Posterior vena cava (tissue), 2 donors: ENCODE measurements around the gene ZNF763. TPM values are rescaled to one million over a fixed set of nuclear protein-coding genes. Genes with fewer than 3 reads are reported as not detected.
"Not testable (repeated sequence)": the region's sequence is repeated elsewhere in the genome, so short reads cannot be mapped to it uniquely, and the experiment has no call there.

Experiments
- DNase-seq: peaks from one replicate; pipeline ENCODE4 v3.0.0-alpha.2; 2020; ENCODE audit warnings: low spot score
- intact Hi-C, 2 donors: fragments of 100-400 bp; cut with DNase I; formaldehyde crosslinking; loops; one replicate each; pipeline versions ENCODE4 v1.14.1 to v1.14.2; 2022 to 2023
- long read RNA-seq, 2 donors: library from polyadenylated mRNA; unstranded; transcript quantifications; one replicate each; pipeline ENCODE4 v2.0.0, GENCODE V29; 2020 to 2021
- total RNA-seq, 2 donors: library from RNA; stranded (reverse); fragmentation: NEBNext Ultra II Directional; extraction: Animal tissue kit (Norgen Biotek cat#: 25700); gene quantifications; one replicate each; pipeline ENCODE4 v1.2.1, GENCODE V29; 2021
- donor health status: DM: yes; HTN: yes; CAD: no.
- donor health status: DM: yes; HTN: yes; CAD: no.

The ZNF763 gene
- 1 to 10 TPM; 1.7 to 2.4 TPM for total RNA-seq
- long read RNA-seq, donor 1, partial matches to known transcripts = 0 of 1 reads
- long read RNA-seq, donor 1, other reads (novel, unspliced or antisense) = 1 of 1 reads
- long read RNA-seq, donor 2 = 0 reads

DNA sequence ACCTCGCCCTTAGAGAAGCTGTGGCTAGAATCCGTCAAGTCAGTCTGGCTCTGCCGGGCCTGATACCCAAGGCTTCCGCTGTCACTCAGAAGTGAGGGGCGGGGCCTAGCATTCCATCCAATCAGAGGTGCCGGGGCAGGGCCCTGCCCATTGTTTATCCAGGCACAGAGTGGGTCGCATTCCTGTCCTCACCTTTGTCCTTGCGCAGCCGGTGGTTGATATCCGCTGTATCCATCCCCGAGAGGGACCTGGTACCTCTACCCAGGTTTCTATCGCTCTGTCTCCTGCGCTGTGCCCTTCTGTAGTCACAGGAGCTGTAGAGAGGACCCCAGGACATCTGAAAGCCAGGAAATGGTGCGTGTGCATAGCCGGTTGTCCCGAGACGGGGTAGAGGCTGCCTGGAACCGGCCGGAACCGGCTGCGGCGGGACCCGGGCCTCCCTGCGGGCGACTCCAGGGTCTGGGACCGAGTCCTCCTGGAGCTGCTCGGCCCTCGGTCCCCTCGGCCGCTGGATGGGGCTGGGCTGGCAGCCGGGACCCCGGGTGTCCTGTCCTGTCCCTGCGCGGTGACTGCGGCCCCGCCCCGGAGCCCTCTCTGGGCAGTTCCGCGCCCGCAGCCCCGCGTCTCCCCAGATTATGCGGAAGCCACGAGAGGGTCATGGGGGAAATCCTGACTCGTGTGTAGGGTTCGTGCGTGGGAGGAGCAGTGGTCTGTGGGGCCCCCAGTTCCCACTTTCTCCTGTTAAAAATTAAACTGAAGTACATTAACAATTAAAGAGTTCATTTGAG, at the start of gene ZNF763:
ZNF763 (plus strand) TSS at position 183 of the 788 bp plus-strand sequence; CDS start at position 352, 169 bp downstream.
- intact Hi-C loops = loop anchor here in 1 of 2 donors (5.0 kb wide), 1 partner anchor 177 kb away; the partner anchor contains the start of gene ZNF20
- peak; percentile 97 for DNase-seq

GRCh38 chr19:11921852-11922495, 42.9 kb upstream of the ZNF763 start:
- DNase-seq = no peak
- intact Hi-C loops = no loop called here

DNA sequence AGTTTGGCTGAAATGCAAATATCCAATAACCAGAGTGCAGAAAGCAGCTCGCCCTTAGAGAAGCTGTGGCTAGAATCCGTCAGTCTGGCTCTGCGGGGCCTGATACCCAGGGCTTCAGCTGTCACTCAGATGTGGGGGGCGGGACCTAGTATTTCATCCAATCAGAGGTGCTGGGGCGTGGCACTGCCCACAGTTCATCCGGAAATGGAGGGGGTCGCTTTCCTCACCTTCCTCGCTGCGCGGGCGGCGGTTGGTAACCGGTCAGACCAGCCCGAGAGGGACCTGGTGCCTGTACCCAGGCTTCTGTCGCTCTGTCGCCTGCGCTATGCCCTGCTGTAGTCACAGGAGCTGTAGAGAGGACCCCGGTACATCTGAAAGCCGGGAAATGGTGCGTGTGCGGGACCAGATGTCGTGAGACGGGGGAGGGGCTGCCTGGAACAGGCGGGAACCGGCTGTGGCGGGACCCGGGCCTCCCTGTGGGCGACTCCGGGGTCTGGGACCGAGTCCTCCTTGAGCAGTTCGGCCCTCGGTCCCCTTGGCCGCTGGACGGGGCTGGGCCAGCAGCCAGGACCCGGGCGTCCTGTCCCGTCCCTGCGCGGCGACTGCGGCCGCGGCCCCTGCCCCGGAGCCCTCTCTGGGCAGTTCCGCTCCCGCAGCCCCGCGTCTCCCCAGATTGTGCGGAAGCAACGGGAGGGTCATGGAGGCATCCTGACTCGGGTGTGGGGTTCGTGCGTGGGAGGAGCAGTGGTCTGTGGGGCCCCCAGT, 39.8 kb upstream of the ZNF763 start, which contains the start of gene ZNF700:
ZNF700 (plus strand) TSS at position 222 of the 765 bp plus-strand sequence; CDS start at position 326, 104 bp downstream.
- peak; percentile 97 for DNase-seq
- intact Hi-C loops = loop anchor here (2.0 kb wide), 2 partner anchors 56 to 62 kb away; no protein-coding TSS in a partner anchor

GRCh38 chr19:11925651-11926187, 39.1 kb upstream of the ZNF763 start:
- DNase-seq = not testable (repeated sequence)
- intact Hi-C loops = loop anchor here (2.0 kb wide), 2 partner anchors 55 to 61 kb away; no protein-coding TSS in a partner anchor

DNA sequence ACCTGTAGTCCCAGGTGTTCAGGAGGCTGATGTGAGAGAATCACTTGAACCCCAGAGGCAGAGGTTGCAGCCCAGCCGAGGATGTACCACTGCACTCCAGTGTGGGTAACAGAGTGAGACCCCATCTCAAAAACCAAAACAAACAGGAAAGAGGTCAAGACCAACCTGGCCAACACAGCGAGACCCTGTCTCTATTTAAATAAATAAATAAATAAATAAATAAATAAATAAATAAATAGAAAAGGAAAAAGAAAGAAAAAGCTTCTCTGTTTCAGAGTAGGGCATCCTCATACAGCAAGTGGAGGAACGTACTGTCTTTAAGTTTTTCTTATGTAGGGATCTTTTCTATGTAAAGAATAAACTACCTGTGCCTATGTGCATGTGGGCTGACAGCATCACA, 37.6 kb upstream of the ZNF763 start:
- intact Hi-C loops = no loop called here
- no peak for DNase-seq

GRCh38 chr19:11931051-11931450, 33.8 kb upstream of the ZNF763 start:
- DNase-seq = no peak
- intact Hi-C loops = no loop called here

- DNase-seq = no peak
- intact Hi-C loops = no loop called here
These were observed 33.3 kb upstream of the ZNF763 start for GRCh38 chr19:11931513-11931912.

DNA sequence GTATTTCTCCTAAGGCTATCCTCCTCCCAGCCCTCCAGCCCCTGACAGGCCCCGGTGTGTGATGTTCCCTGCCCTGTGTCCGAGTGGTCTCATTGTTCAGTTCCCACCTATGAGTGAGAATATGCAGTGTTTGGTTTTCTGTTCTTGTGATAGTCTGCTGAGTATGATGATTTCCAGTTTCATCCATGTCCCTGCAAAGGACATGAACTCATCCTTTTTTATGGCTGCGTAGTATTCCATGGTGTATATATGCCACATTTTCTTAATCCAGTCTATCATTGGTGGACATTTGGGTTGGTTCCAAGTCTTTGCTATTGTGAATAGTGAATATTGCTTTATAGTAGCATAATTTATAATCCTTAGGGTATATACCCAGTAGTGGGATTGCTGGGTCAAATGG, 29.0 kb upstream of the ZNF763 start:
- intact Hi-C loops, DNase-seq: not testable (repeated sequence)

DNA sequence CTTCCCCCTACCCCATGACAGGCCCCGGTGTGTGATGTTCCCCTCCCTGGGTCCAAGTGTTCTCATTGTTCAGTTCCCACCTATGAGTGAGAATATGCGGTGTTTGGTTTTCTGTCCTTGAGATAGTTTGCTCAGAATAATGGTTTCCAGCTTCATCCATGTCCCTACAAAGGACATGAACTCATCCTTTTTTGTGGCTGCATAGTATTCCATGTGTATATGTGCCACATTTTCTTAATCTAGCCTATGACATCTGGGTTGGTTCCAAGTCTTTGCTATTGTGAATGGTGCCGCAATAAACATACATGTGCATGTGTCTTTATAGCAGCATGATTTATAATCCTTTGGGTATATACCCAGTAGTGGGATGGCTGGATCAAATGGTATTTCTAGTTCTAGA, 26.5 kb upstream of the ZNF763 start:
- DNase-seq, intact Hi-C loops: not testable (repeated sequence)

DNA sequence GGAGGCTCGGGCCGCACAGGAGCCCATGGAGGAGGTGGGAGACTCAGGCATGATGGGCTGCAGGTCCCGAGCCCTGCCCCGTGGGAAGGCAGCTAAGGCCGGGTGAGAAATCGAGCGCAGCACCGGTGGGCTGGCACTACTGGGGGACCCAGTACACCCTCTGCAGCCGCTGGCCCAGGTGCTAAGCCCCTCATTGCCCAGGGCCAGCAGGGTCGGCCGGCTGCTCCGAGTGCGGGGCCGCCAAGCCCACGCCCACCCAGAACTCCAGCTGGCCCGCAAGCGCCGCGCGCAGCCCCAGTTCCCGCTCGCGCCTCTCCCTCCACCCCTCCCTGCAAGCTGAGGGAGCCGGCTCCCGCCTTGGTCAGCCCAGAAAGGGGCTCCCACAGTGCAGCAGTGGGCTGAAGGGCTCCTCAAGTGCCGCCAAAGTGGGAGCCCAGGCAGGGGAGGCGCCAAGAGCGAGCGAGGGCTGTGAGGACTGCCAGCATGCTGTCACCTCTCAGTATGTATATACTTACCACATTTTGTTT, 23.4 kb upstream of the ZNF763 start:
- intact Hi-C loops, DNase-seq: not testable (repeated sequence)

GRCh38 chr19:11942008-11942842, 22.6 kb upstream of the ZNF763 start:
- no peak for DNase-seq
- intact Hi-C loops = no loop called here

- intact Hi-C loops = no loop called here
- no peak for DNase-seq
These were observed 22.1 kb upstream of the ZNF763 start for GRCh38 chr19:11942843-11943108.

DNA sequence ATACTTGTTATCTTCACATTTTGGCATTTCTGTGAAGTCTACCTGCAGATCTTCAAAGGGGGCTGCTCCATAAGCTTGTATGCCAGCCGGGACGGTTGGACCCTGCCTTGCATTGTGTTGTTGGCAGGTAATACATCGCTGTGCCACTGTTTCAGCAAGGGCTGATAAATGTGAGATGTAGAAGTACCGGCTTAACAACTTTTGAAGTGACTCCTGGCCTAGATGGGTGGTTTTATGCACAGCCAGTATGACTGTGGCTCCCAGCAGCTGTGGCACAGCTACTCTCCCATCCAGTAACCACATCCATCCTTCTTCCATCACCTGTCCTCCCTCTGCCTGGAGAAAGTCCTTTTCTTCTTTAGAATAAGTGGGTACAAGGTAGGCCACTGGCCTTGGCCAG, 20.2 kb upstream of the ZNF763 start:
- intact Hi-C loops = no loop called here
- no peak for DNase-seq

GRCh38 chr19:11948646-11949045, 16.2 kb upstream of the ZNF763 start:
- intact Hi-C loops = no loop called here
- no peak for DNase-seq

DNA sequence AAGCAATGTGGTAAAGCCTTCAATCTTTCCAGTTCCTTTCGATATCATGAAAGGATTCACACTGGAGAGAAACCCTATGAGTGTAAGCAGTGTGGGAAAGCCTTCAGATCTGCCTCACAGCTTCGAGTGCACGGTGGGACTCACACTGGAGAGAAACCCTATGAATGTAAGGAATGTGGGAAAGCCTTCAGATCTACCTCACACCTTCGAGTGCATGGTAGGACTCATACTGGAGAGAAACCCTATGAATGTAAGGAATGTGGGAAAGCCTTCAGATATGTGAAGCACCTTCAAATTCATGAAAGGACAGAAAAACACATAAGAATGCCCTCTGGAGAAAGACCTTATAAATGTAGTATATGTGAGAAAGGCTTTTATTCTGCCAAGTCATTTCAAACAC, 15.6 kb upstream of the ZNF763 start:
- DNase-seq = no peak
- intact Hi-C loops = no loop called here

- intact Hi-C loops, DNase-seq: not testable (repeated sequence)
These were observed 15.2 kb upstream of the ZNF763 start for GRCh38 chr19:11949614-11950080.

DNA sequence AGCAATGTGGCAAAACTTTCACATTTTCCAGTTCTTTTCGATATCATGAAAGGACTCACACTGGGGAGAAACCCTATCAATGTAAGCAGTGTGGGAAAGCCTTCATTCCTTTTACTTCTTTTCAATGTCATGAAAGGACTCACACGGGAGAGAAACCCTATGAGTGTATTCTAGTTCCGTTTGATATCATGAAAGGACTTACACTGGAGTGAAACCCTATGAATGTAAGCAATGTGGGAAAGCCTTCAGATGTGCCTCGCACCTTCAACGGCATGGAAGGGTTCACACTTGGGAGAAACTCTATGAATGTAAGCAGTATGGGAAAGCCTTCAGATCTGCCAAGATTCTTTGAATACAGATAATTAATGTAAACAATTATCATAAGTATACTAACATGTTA, 14.5 kb upstream of the ZNF763 start:
- intact Hi-C loops = no loop called here

More for the DNA sequence above, 14.5 kb upstream of the ZNF763 start:
- no peak for DNase-seq
